ENCODE results near the gene ZNF414.
A peak's percentile ranks its signal among the peaks of the same experiment; 100 is the strongest.
"Not testable (repeated sequence)": the region's sequence is repeated elsewhere in the genome, so short reads cannot be mapped to it uniquely, and the experiment has no call there.

Gene ZNF414

GRCh38 chr19:8513687-8514504, at the start of gene ZNF414:
Gene ZNF414 (minus strand): TSS chr19:8514167. CDS start chr19:8514046, 121 bp downstream.
- peak; percentile 98 to 99 for DNase-seq

- DNase-seq = no peak
These were observed 47.3 kb upstream of the ZNF414 start for GRCh38 chr19:8561075-8561764.

- DNase-seq = no peak
These were observed 44.4 kb upstream of the ZNF414 start for GRCh38 chr19:8558325-8558724.

GRCh38 chr19:8557642-8558238, 43.8 kb upstream of the ZNF414 start:
- no peak for DNase-seq

GRCh38 chr19:8553729-8554128, 39.8 kb upstream of the ZNF414 start:
- not testable (repeated sequence) for DNase-seq

- no peak for DNase-seq
These were observed 38.8 kb upstream of the ZNF414 start for GRCh38 chr19:8552810-8553209.

- no peak for DNase-seq
These were observed 36.1 kb upstream of the ZNF414 start for GRCh38 chr19:8550070-8550469.

- DNase-seq = no peak
These were observed 31.8 kb upstream of the ZNF414 start for GRCh38 chr19:8545743-8546142.

GRCh38 chr19:8544168-8544567, 30.2 kb upstream of the ZNF414 start:
- DNase-seq = no peak

- DNase-seq = no peak
These were observed 25.7 kb upstream of the ZNF414 start for GRCh38 chr19:8539621-8540149.

- DNase-seq = no peak
These were observed 23.1 kb upstream of the ZNF414 start for GRCh38 chr19:8537099-8537498.

GRCh38 chr19:8536282-8536681, 22.3 kb upstream of the ZNF414 start:
- DNase-seq = no peak

GRCh38 chr19:8532225-8532624, 18.3 kb upstream of the ZNF414 start:
- no peak for DNase-seq

- DNase-seq = no peak
These were observed 17.5 kb upstream of the ZNF414 start for GRCh38 chr19:8531470-8531869.

- no peak for DNase-seq
These were observed 16.2 kb upstream of the ZNF414 start for GRCh38 chr19:8530061-8530679.

GRCh38 chr19:8529369-8530006, 15.5 kb upstream of the ZNF414 start:
- DNase-seq = no peak

GRCh38 chr19:8528500-8528899, 14.5 kb upstream of the ZNF414 start:
- DNase-seq = no peak

- DNase-seq = no peak
These were observed 12.6 kb upstream of the ZNF414 start for GRCh38 chr19:8526345-8527091.

GRCh38 chr19:8525401-8525684, 11.4 kb upstream of the ZNF414 start:
- no peak for DNase-seq

GRCh38 chr19:8519388-8519787, 5.4 kb upstream of the ZNF414 start:
- DNase-seq = no peak

GRCh38 chr19:8518536-8518935, 4.6 kb upstream of the ZNF414 start:
- no peak for DNase-seq

Data from stimulated activated CD4-positive, alpha-beta T cell treated with anti-CD3 and anti-CD28 coated beads, Interleukin-2, amount 100 ng/mL, for 24 hours (primary cell).